GM12875 (cell line): ENCODE results near the gene PTP4A2.

ENCODE experiments used
- H3K4me3 ChIP-seq: one replicate; pipeline ENCODE4 v1.5.1; 2011; ENCODE audit warnings: low read depth, low read length, control low read depth
- CTCF ChIP-seq: IDR thresholded peaks from 2 replicates; pipeline ENCODE4 v1.5.1; 2011; ENCODE audit warnings: low read depth, mild to moderate bottlenecking, control low read depth, inconsistent platforms, low read length, moderate library complexity, borderline replicate concordance; ENCODE audit not compliant: insufficient read depth

PTP4A2 gene

GRCh38 chr1:31920956-31921355 is 17.2 kb downstream of the PTP4A2 start:
- TF ChIP-seq CTCF: no peak
- H3K4me3 ChIP-seq: no peak overlapping the region

- H3K4me3 ChIP-seq: no peak overlapping the region
- TF ChIP-seq CTCF: no peak
These were observed 18.6 kb downstream of the PTP4A2 start for GRCh38 chr1:31919591-31919990.

GRCh38 chr1:31915438-31915837 is 22.7 kb downstream of the PTP4A2 start:
- no peak overlapping the region for H3K4me3 ChIP-seq
- no peak for TF ChIP-seq CTCF

GRCh38 chr1:31913968-31914367 is 24.2 kb downstream of the PTP4A2 start:
- TF ChIP-seq CTCF: no peak
- H3K4me3 ChIP-seq: no peak overlapping the region

GRCh38 chr1:31912839-31913239 is 25.3 kb downstream of the PTP4A2 start:
- H3K4me3 ChIP-seq: no peak overlapping the region
- TF ChIP-seq CTCF: no peak

GRCh38 chr1:31911994-31912780 is 26.0 kb downstream of the PTP4A2 start:
- no peak for TF ChIP-seq CTCF
- no peak overlapping the region for H3K4me3 ChIP-seq

- no peak overlapping the region for H3K4me3 ChIP-seq
- no peak for TF ChIP-seq CTCF
These were observed 27.2 kb downstream of the PTP4A2 start for GRCh38 chr1:31910933-31911332.
